ENCODE data around the gene SEMA5A.

Gene SEMA5A

GRCh38 chr5:9553561-9553960 is 7.7 kb upstream of the SEMA5A start:
- Histone ChIP-seq H4K8ac (ENCODE audit: low read depth, low read length) (no peak overlapping the region), H3K4me3 (ENCODE audit: low read length) (no peak overlapping the region), H3K4me1 (ENCODE audit: control insufficient read depth, low read depth, low read length) (peaks cover 3% of the 10 kb centered on the region), H3K27me3 (ENCODE audit: insufficient read depth, low read length, poor library complexity) (no peaks in the 10 kb centered on the region), H3K27ac (ENCODE audit: low read depth, low read length) (no peak overlapping the region), H2AK5ac (ENCODE audit: low read length) (no peak overlapping the region), H3K79me2 (ENCODE audit: control insufficient read depth, insufficient read depth, low read length) (no peaks in the 10 kb centered on the region), H3K4me2 (ENCODE audit: low read length) (no peak overlapping the region), H3K4ac (ENCODE audit: low read depth, low read length) (no peak overlapping the region), H3K18ac (ENCODE audit: low read length) (no peak overlapping the region), H2BK15ac (replicated peaks; ENCODE audit: low read depth) (no peak overlapping the region), H2BK120ac (ENCODE audit: low read depth, low read length) (no peak overlapping the region), H4K5ac (ENCODE audit: low read length) (no peak overlapping the region), H3K36me3 (ENCODE audit: control insufficient read depth, insufficient read depth, low read length) (peaks cover 3% of the 10 kb centered on the region), H3K79me1 (ENCODE audit: low read length) (peaks cover 3% of the 10 kb centered on the region), H2BK5ac (ENCODE audit: low read length) (no peak overlapping the region), H3K23ac (ENCODE audit: low read length) (no peak overlapping the region), H3K56ac (ENCODE audit: low read length) (no peak overlapping the region), H3K9ac (ENCODE audit: low read length) (no peak overlapping the region)
- WGBS (ENCODE audit: extremely low coverage, insufficient coverage, low lambda C conversion rate), result no CpG with 5 or more reads among the region's 4 CpGs
- no peak for DNase-seq

GRCh38 chr5:9551567-9552537 is 6.0 kb upstream of the SEMA5A start:
- H3K56ac ChIP-seq (ENCODE audit: low read length), result no peak overlapping the region
- no peak overlapping the region for H4K5ac ChIP-seq (ENCODE audit: low read length)
- no peak overlapping the region for H3K18ac ChIP-seq (ENCODE audit: low read length)
- H2BK5ac ChIP-seq (ENCODE audit: low read length), result no peak overlapping the region
- no peaks in the 10 kb centered on the region for H3K4me1 ChIP-seq (ENCODE audit: control insufficient read depth, low read depth, low read length)
- H2BK15ac ChIP-seq (replicated peaks; ENCODE audit: low read depth), result no peak overlapping the region
- H4K8ac ChIP-seq (ENCODE audit: low read depth, low read length), result no peak overlapping the region
- H3K4me2 ChIP-seq (ENCODE audit: low read length), result no peak overlapping the region
- H3K27me3 ChIP-seq (ENCODE audit: insufficient read depth, low read length, poor library complexity), result no peaks in the 10 kb centered on the region
- H3K79me1 ChIP-seq (ENCODE audit: low read length), result peaks cover 3% of the 10 kb centered on the region
- H2AK5ac ChIP-seq (ENCODE audit: low read length), result no peak overlapping the region
- no peak overlapping the region for H3K4ac ChIP-seq (ENCODE audit: low read depth, low read length)
- H3K27ac ChIP-seq (ENCODE audit: low read depth, low read length), result no peak overlapping the region
- no peak overlapping the region for H2BK120ac ChIP-seq (ENCODE audit: low read depth, low read length)
- peaks cover 3% of the 10 kb centered on the region for H3K36me3 ChIP-seq (ENCODE audit: control insufficient read depth, insufficient read depth, low read length)
- peaks cover 6% of the 10 kb centered on the region for H3K79me2 ChIP-seq (ENCODE audit: control insufficient read depth, insufficient read depth, low read length)
- DNase-seq, result no peak
- H3K4me3 ChIP-seq (ENCODE audit: low read length), result no peak overlapping the region
- no peak overlapping the region for H3K9ac ChIP-seq (ENCODE audit: low read length)
- no CpG with 5 or more reads among the region's 4 CpGs for WGBS (ENCODE audit: extremely low coverage, insufficient coverage, low lambda C conversion rate)
- no peak overlapping the region for H3K23ac ChIP-seq (ENCODE audit: low read length)

- Histone ChIP-seq H2BK120ac (ENCODE audit: low read depth, low read length) (no peak overlapping the region), H3K18ac (ENCODE audit: low read length) (no peak overlapping the region), H3K4ac (ENCODE audit: low read depth, low read length) (no peak overlapping the region), H3K4me1 (ENCODE audit: control insufficient read depth, low read depth, low read length) (no peaks in the 10 kb centered on the region), H3K79me2 (ENCODE audit: control insufficient read depth, insufficient read depth, low read length) (peaks cover 17% of the 10 kb centered on the region), H2AK5ac (ENCODE audit: low read length) (no peak overlapping the region), H3K56ac (ENCODE audit: low read length) (no peak overlapping the region), H3K23ac (ENCODE audit: low read length) (no peak overlapping the region), H3K9ac (ENCODE audit: low read length) (no peak overlapping the region), H2BK15ac (replicated peaks; ENCODE audit: low read depth) (no peak overlapping the region), H3K79me1 (ENCODE audit: low read length) (peaks cover 3% of the 10 kb centered on the region), H3K27ac (ENCODE audit: low read depth, low read length) (no peak overlapping the region), H3K27me3 (ENCODE audit: insufficient read depth, low read length, poor library complexity) (no peaks in the 10 kb centered on the region), H3K36me3 (ENCODE audit: control insufficient read depth, insufficient read depth, low read length) (peaks cover 3% of the 10 kb centered on the region), H2BK5ac (ENCODE audit: low read length) (no peak overlapping the region), H4K8ac (ENCODE audit: low read depth, low read length) (no peak overlapping the region), H4K5ac (ENCODE audit: low read length) (no peak overlapping the region), H3K4me3 (ENCODE audit: low read length) (no peak overlapping the region), H3K4me2 (ENCODE audit: low read length) (no peak overlapping the region)
- DNase-seq, result no peak
- no CpG with 5 or more reads among the region's 5 CpGs for WGBS (ENCODE audit: extremely low coverage, insufficient coverage, low lambda C conversion rate)
Measured at GRCh38 chr5:9549941-9550340, 4.1 kb upstream of the SEMA5A start.

GRCh38 chr5:9547122-9547947 is 1.5 kb upstream of the SEMA5A start:
- Histone ChIP-seq H2BK15ac (replicated peaks; ENCODE audit: low read depth) (no peak overlapping the region), H4K5ac (ENCODE audit: low read length) (no peak overlapping the region), H3K18ac (ENCODE audit: low read length) (peak overlapping the region; percentile 91), H3K4ac (ENCODE audit: low read depth, low read length) (peak overlapping the region; percentile 65), H2BK5ac (ENCODE audit: low read length) (no peak overlapping the region), H3K4me3 (ENCODE audit: low read length) (peak overlapping the region; percentile 84), H3K79me2 (ENCODE audit: control insufficient read depth, insufficient read depth, low read length) (peaks cover 34% of the 10 kb centered on the region), H2AK5ac (ENCODE audit: low read length) (no peak overlapping the region), H3K9ac (ENCODE audit: low read length) (peak overlapping the region; percentile 89), H3K56ac (ENCODE audit: low read length) (peak overlapping the region; percentile 88), H4K8ac (ENCODE audit: low read depth, low read length) (no peak overlapping the region), H3K4me2 (ENCODE audit: low read length) (peak overlapping the region; percentile 75), H3K36me3 (ENCODE audit: control insufficient read depth, insufficient read depth, low read length) (peaks cover 3% of the 10 kb centered on the region), H3K27ac (ENCODE audit: low read depth, low read length) (no peak overlapping the region), H3K4me1 (ENCODE audit: control insufficient read depth, low read depth, low read length) (no peaks in the 10 kb centered on the region), H2BK120ac (ENCODE audit: low read depth, low read length) (no peak overlapping the region), H3K27me3 (ENCODE audit: insufficient read depth, low read length, poor library complexity) (no peaks in the 10 kb centered on the region), H3K23ac (ENCODE audit: low read length) (no peak overlapping the region), H3K79me1 (ENCODE audit: low read length) (peaks cover 5% of the 10 kb centered on the region)
- no CpG with 5 or more reads among the region's 18 CpGs for WGBS (ENCODE audit: extremely low coverage, insufficient coverage, low lambda C conversion rate)
- DNase-seq, result peak; percentile 91

GRCh38 chr5:9545136-9545991 is 511 bp downstream of the SEMA5A start:
- Histone ChIP-seq H4K8ac (ENCODE audit: low read depth, low read length) (no peak overlapping the region), H2BK5ac (ENCODE audit: low read length) (peak overlapping the region; percentile 31), H3K56ac (ENCODE audit: low read length) (peak overlapping the region; percentile 93), H3K36me3 (ENCODE audit: control insufficient read depth, insufficient read depth, low read length) (peaks cover 3% of the 10 kb centered on the region), H3K4ac (ENCODE audit: low read depth, low read length) (peak overlapping the region; percentile 25), H3K9ac (ENCODE audit: low read length) (peak overlapping the region; percentile 88), H4K5ac (ENCODE audit: low read length) (no peak overlapping the region), H2AK5ac (ENCODE audit: low read length) (no peak overlapping the region), H2BK15ac (replicated peaks; ENCODE audit: low read depth) (no peak overlapping the region), H3K4me2 (ENCODE audit: low read length) (peak overlapping the region; percentile 39), H3K79me1 (ENCODE audit: low read length) (peaks cover 5% of the 10 kb centered on the region), H3K4me1 (ENCODE audit: control insufficient read depth, low read depth, low read length) (no peaks in the 10 kb centered on the region), H3K27ac (ENCODE audit: low read depth, low read length) (peak overlapping the region; percentile 58), H3K4me3 (ENCODE audit: low read length) (peak overlapping the region; percentile 82), H2BK120ac (ENCODE audit: low read depth, low read length) (no peak overlapping the region), H3K18ac (ENCODE audit: low read length) (peak overlapping the region; percentile 46), H3K79me2 (ENCODE audit: control insufficient read depth, insufficient read depth, low read length) (peaks cover 36% of the 10 kb centered on the region), H3K27me3 (ENCODE audit: insufficient read depth, low read length, poor library complexity) (no peaks in the 10 kb centered on the region), H3K23ac (ENCODE audit: low read length) (no peak overlapping the region)
- WGBS (ENCODE audit: extremely low coverage, insufficient coverage, low lambda C conversion rate), result no CpG with 5 or more reads among the region's 82 CpGs
- DNase-seq, result peak; percentile 51
